Gastroesophageal sphincter (tissue), 4 donors: ENCODE measurements around the gene BACE1-AS. TPM values are rescaled to one million over a fixed set of nuclear protein-coding genes. Genes with fewer than 3 reads are reported as not detected.

ENCODE experiments used
- ATAC-seq: fragments of 150-250 bp; one replicate; pipeline ENCODE4 v1.9.1; 2016; ENCODE audit warnings: mild to moderate bottlenecking, moderate library complexity
- H3K27ac ChIP-seq, 4 donors: fragments of 200-600 bp; sonication (generic) in 3 of 4; 1 replicate in 3 of 4; 2 replicates in 1 of 4; pipeline ENCODE4 v1.5.1; 2016 to 2019
- H3K27me3 ChIP-seq: fragments of 200-600 bp; sonication (generic); one replicate; pipeline ENCODE4 v1.5.1; 2019
- H3K36me3 ChIP-seq, 2 donors: fragments of 200-600 bp; sonication (generic); one replicate each; pipeline ENCODE4 v1.5.1; 2019; ENCODE audit warnings: control low read depth in 1 of 2
- H3K4me1 ChIP-seq, 3 donors: fragments of 200-600 bp; sonication (generic); 1 replicate in 2 of 3; 2 replicates in 1 of 3; pipeline ENCODE4 v1.5.1; 2016 to 2019; ENCODE audit warnings: control low read depth in 2 of 3
- H3K4me3 ChIP-seq, 2 donors: fragments of 200-600 bp; sonication (generic); one replicate each; pipeline ENCODE4 v1.5.1; 2019; ENCODE audit warnings: mild to moderate bottlenecking in 1 of 2, moderate library complexity in 1 of 2
- H3K9me3 ChIP-seq, 3 donors: fragments of 200-600 bp; sonication (generic); one replicate each; pipeline ENCODE4 v1.5.1; 2017 to 2019; ENCODE audit warnings: control low read depth in 2 of 3
- EP300 ChIP-seq: sonication (generic); formaldehyde crosslinking; IDR thresholded peaks from one replicate; pipeline ENCODE4 v1.6.1; 2017; ENCODE audit warnings: antibody characterized with exemption, mild to moderate bottlenecking
- POLR2A ChIP-seq, 2 donors: fragments of 450-650 bp; IDR thresholded peaks; one replicate each; pipeline ENCODE4 v1.6.1; 2017; ENCODE audit warnings: antibody characterized with exemption in 2 of 2, mild to moderate bottlenecking in 2 of 2, moderate library complexity in 1 of 2
- POLR2AphosphoS5 ChIP-seq: sonication (generic); formaldehyde crosslinking; IDR thresholded peaks from one replicate; pipeline ENCODE4 v1.6.1; 2017; ENCODE audit warnings: antibody characterized with exemption
- WGBS, 2 donors: methylation state at CpG; one replicate each; pipeline ENCODE4 v1.1.5; 2018; ENCODE audit warnings: low coverage in 1 of 2; 5-methylcytosine and 5-hydroxymethylcytosine counted together
- total RNA-seq, 4 donors: library from RNA; depleted of rRNA; stranded (reverse); fragments of >200 nt; gene quantifications; one replicate each; pipeline ENCODE4 v1.1.0, GENCODE V29; 2016
- TF ChIP-seq, protein P1 (sequence below), 4 experiments: fragments of 200-600 bp in 2 of 4; fragments of 450-650 bp in 2 of 4; sonication (generic) in 1 of 4; IDR thresholded peaks; one replicate each; pipeline ENCODE4 v1.5.1; 2017 to 2019; ENCODE audit warnings: antibody characterized with exemption in 4 of 4, mild to moderate bottlenecking in 2 of 4, moderate library complexity in 2 of 4

Gene BACE1-AS
- total RNA-seq, 4 donors from 2014 or later: 4.8 to 13.1 (median 10.1) TPM

DNA sequence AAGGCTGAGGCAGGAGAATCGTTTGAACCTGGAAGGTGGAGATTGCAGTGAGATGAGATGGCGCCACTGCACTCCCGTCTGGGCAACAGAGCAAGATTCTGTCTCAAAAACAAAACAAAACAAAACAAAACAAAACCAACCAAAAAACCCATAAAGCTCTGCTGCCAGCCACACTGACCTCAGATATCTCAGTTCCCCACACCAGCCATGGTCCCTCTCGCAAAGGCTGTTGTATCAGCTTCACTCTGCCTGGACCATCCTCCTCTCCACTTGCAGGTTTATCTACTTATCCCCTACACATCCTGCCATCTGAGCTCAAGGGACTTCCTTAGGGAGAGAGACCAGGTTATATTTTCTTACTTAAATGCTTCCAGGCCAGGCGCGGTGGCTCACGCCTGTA lies 11.1 kb downstream of the BACE1-AS start:
- ATAC-seq: no peak
- H3K4me1 ChIP-seq: peaks cover 0 to 29% (median 9%) of the 10 kb centered on the region in 3 donors
- H3K27me3 ChIP-seq: no peaks in the 10 kb centered on the region
- H3K9me3 ChIP-seq: no peaks in the 10 kb centered on the region
- H3K4me3 ChIP-seq: no peak overlapping the region
- H3K36me3 ChIP-seq: peaks cover 0 to 14% of the 10 kb centered on the region in 2 donors
- H3K27ac ChIP-seq: no peak overlapping the region
- 97 to 100% methylated on average over 2 to 5 of the region's 7 CpGs for WGBS, 2 donors
- TF ChIP-seq, protein P1, sequence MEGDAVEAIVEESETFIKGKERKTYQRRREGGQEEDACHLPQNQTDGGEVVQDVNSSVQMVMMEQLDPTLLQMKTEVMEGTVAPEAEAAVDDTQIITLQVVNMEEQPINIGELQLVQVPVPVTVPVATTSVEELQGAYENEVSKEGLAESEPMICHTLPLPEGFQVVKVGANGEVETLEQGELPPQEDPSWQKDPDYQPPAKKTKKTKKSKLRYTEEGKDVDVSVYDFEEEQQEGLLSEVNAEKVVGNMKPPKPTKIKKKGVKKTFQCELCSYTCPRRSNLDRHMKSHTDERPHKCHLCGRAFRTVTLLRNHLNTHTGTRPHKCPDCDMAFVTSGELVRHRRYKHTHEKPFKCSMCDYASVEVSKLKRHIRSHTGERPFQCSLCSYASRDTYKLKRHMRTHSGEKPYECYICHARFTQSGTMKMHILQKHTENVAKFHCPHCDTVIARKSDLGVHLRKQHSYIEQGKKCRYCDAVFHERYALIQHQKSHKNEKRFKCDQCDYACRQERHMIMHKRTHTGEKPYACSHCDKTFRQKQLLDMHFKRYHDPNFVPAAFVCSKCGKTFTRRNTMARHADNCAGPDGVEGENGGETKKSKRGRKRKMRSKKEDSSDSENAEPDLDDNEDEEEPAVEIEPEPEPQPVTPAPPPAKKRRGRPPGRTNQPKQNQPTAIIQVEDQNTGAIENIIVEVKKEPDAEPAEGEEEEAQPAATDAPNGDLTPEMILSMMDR (IDR thresholded peaks at IDR 0.05): no peak
- no peak for TF ChIP-seq EP300
- TF ChIP-seq POLR2AphosphoS5: no peak
- TF ChIP-seq POLR2A (IDR thresholded peaks at IDR 0.05): no peak

DNA sequence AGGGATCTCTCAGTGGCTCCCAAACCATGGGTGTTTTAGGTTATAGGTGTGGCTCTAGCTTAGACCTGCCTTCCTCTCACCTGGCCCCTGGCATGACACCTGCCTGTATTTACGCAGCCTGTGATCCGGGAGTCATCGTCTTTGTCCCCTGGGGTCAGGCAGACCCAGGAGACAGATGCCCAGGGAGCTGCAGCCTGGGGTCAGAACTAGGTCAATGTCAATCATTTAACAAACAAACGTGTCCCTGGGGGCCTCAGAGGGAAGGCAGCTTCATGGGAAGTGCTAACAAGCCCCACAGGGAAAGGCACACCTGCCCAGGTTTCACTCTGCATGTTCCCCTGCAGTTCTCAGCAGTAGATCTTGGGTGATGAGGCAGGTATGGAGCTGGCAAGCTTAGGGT lies 12.0 kb downstream of the BACE1-AS start:
- Histone ChIP-seq H3K27ac (no peak overlapping the region), H3K27me3 (no peaks in the 10 kb centered on the region), H3K36me3 (peaks cover 0 to 14% of the 10 kb centered on the region in 2 donors), H3K9me3 (no peaks in the 10 kb centered on the region), H3K4me3 (no peak overlapping the region), H3K4me1 (peaks cover 0 to 29% (median 9%) of the 10 kb centered on the region in 3 donors)
- 100% methylated on average over 1 of the region's 4 CpGs; no CpG with 5 or more reads in 1 of the 2 donors for WGBS, 2 donors
- no peak for ATAC-seq
- TF ChIP-seq POLR2AphosphoS5 (no peak), EP300 (no peak), POLR2A (IDR thresholded peaks at IDR 0.05) (no peak)
- TF ChIP-seq, protein P1 (IDR thresholded peaks at IDR 0.05): no peak

DNA sequence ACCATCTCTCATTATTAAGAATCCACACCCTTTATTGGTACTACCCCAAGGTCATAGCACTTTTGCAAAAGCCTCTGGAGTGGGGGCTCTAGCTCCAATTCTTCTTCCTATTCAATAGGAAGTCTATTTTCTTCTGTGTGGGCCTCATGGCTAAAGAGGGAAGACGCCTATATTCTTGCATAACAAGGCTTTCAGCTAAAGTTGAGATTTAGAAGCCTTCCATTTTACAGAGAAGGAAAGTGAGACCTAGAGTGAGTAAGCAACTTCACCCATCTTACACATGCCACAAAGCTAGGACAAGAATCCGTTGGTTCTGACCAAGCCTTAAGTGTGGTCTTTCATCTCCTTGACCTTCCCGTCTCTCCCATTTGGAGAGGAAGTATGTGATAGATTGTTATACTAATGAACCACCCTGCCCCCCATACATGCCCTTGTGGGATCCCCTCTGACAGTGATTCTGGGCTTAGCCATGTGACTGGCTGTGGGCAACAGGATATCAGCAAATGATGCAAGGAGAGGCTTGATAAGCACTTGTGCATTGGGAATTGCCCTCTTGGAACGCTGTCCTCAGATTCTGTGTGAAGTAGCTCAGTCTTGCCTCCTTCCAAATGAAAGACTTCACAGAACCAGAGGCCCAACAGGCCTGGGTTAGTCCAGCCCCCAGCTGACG lies 12.6 kb downstream of the BACE1-AS start:
- 92 to 93% methylated on average over 2 to 3 of the region's 5 CpGs for WGBS, 2 donors
- Histone ChIP-seq H3K36me3 (peaks cover 0 to 14% of the 10 kb centered on the region in 2 donors), H3K4me1 (peaks cover 0 to 29% (median 9%) of the 10 kb centered on the region in 3 donors), H3K4me3 (no peak overlapping the region), H3K27ac (no peak overlapping the region), H3K27me3 (no peaks in the 10 kb centered on the region), H3K9me3 (no peaks in the 10 kb centered on the region)
- no peak for ATAC-seq
- TF ChIP-seq, protein P1 (IDR thresholded peaks at IDR 0.05): no peak
- TF ChIP-seq POLR2AphosphoS5: no peak
- TF ChIP-seq EP300: no peak
- TF ChIP-seq POLR2A (IDR thresholded peaks at IDR 0.05): no peak

DNA sequence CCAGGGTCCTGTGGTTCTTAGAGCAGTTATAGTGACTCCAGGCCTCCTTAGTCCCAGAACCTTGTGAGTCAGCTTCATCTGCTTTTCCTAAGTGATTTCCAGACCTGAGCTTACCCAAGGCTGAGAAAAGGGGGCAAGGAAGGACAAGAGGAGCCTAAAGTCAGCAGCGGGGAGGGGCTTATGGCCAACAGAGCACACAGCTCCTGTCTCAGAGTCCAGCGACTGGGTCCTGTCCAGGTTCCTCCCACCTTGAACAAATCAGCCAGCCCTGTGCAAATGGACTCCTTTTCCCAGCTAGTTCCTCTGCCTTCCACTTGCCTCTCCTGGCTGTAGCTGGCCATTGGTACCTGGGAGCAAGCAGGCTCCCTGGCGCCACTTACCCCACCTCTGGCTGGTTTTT lies 14.0 kb downstream of the BACE1-AS start:
- WGBS, 2 donors: 94% methylated on average over 3 of the region's 3 CpGs; no CpG with 5 or more reads in 1 of the 2 donors
- H3K27ac ChIP-seq: no peak overlapping the region
- no peaks in the 10 kb centered on the region for H3K9me3 ChIP-seq
- TF ChIP-seq EP300 (no peak), POLR2A (IDR thresholded peaks at IDR 0.05) (no peak), POLR2AphosphoS5 (no peak)
- TF ChIP-seq, protein P1 (IDR thresholded peaks at IDR 0.05): no peak
- no peak for ATAC-seq
- H3K4me3 ChIP-seq: no peak overlapping the region
- H3K36me3 ChIP-seq: peaks cover 0 to 14% of the 10 kb centered on the region in 2 donors
- H3K27me3 ChIP-seq: no peaks in the 10 kb centered on the region
- H3K4me1 ChIP-seq: peaks cover 0 to 16% (median 5%) of the 10 kb centered on the region in 3 donors

DNA sequence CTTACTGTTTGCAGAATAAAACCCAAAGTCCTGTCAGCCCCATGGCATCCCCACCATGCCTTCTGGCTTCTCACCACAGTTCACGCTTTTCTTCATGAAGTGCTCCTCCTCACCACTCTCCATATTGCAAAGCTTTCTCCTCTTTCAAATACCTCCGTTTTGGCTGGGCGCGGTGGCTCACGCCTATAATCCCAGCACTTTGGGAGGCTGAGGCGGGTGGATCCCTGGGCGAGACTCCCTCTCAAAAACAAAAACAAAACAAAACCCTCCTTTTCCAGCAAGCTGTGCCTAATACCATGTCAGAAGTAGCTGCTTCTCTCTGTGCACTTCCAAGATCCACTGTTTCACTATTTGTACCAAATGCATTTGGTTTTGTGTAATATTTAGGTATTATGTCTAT lies 18.2 kb downstream of the BACE1-AS start:
- H3K27me3 ChIP-seq: no peaks in the 10 kb centered on the region
- TF ChIP-seq POLR2AphosphoS5: no peak
- no peak for TF ChIP-seq EP300
- TF ChIP-seq, protein P1 (IDR thresholded peaks at IDR 0.05): no peak
- TF ChIP-seq POLR2A (IDR thresholded peaks at IDR 0.05): no peak
- H3K36me3 ChIP-seq: peaks cover 0 to 19% of the 10 kb centered on the region in 2 donors
- ATAC-seq: no peak
- 98% methylated on average over 7 of the region's 7 CpGs; no CpG with 5 or more reads in 1 of the 2 donors for WGBS, 2 donors
- no peak overlapping the region for H3K4me3 ChIP-seq
- H3K27ac ChIP-seq: no peak overlapping the region
- H3K4me1 ChIP-seq: peaks cover 0 to 6% (median 2%) of the 10 kb centered on the region in 3 donors
- no peaks in the 10 kb centered on the region for H3K9me3 ChIP-seq
